HG03469 (cell line): ENCODE measurements around the gene RMI2.

Experiments
- ATAC-seq: cut with Tn5 transposase; IDR thresholded peaks from one replicate; pipeline ENCODE4 v1.9.1; 2021; ENCODE audit warnings: mild to moderate bottlenecking, moderate library complexity, moderate number of reproducible peaks; ENCODE audit not compliant: unreplicated experiment

RMI2 gene

DNA sequence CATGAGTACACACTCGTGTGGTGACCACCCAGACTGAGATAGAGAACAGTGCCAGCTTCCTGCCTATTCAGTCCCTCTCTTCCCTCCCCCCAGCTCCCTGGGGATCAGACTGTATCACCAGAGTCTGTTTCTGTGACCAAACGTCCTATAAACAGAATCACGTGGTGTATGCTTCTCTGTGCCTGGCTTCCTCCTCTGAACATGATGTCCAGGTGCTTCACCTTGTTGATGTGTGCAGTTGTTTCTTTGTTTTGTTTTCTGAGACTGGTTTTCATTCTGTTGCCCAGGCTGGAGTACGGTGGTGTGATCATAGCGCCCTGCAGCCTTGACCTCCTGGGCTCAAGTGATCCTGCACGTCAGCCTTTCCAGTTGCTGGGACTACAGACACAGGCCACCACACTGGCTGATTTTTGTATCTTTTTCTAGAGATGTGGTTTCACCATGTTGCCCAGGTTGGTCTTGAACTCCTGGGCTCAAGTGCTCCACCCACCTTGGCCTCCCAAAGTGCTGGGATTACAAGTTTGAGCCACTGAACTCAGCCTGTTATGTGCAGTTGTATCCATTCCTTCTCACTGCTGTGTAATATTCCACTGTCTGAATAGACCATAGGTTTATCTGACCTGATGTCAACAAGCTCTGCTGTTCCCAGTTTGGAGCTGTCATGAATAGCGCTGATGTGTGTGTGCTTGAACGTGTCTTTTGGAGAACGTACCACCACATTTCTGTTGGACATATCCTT lies 35.2 kb upstream of the RMI2 start:
- ATAC-seq: no peak

GRCh38 chr16:11310634-11310977 lies 34.7 kb upstream of the RMI2 start:
- no peak for ATAC-seq

DNA sequence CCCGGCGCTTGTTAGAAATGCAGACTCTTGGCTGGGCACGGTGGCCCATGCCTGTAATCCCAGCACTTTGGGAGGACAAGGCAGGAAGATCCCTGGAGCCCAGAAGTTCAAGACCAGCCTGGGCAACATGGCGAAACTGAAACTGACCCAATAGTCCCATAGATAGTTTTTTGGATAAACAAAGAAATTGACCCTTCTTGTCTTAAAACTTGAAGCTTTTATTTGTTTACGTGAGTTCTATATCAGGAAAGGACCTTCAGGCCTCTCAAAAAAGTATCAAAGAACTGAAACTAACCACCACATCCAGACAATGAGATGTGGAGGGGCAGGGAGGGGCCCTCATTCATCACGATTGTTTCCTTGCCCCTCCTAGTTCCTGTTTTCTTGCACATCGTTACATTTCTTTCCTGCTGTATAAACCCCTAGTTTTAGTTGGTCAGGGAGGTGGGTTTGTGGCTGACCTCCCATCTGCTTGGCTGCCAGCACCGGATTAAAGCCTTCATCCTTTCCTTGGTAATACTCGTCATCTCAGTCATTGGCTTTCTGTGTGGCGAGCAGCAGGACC lies 34.2 kb upstream of the RMI2 start:
- peak; percentile 25 for ATAC-seq

- no peak for ATAC-seq
Observed at GRCh38 chr16:11312718-11313492, 32.4 kb upstream of the RMI2 start.

DNA sequence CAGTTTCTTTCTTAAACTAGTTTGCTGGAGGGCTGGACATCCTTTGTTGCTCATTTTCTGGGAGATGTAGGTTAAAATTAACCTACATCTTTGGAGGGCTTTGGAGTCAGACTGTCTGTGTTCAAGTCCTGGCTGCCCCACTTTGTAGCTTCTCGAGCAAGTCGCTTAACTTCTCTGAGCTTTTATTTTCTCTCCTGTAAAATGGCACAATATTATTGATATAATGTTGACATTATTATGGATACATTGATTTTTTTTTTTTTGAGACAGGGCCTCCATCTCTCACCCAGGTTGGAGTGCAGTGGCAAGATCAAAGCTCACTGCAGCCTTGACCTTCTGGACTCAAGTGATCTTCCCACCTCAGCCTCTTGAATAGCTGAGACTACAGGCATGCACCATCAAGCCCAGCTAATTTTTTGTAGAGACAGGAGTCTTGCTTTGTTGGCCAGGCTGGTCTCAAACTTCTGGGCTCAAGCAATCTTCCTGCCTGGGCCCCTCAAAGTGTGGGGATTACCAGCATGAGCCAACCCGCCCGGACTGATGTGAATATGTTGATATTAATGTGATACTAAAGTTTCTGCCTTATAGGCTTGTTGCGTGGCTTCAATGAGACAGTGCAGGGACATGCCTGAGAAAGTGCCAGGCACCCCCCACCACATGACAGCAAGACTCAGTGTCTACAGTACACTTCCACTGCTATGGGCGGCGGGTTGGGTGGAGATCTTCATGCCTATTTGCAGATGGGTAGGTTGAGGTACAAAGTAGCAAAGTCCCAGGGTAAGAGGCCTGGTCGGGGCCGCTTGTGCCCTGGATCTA lies 31.6 kb upstream of the RMI2 start:
- no peak for ATAC-seq

GRCh38 chr16:11314309-11314894 lies 30.9 kb upstream of the RMI2 start:
- ATAC-seq: no peak

DNA sequence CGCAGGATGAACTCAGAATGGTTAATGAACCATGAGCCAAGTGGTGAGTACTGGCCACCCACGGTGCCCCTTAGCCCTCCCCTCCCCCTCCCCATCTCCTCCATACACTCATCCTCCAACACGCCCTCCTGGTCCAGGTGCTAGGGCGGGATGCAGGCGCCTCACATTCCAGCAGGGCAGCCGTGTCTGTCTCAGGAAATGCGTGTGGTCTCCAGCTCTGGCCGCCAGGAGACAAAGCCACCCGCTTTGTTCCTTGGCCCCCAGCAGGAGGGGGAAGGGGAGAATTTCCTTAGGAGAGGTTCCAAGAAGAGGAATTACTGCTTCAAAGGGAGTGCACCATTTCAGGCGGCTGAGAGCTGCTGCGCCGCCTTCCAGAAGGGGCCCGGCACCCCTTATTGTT lies 29.7 kb upstream of the RMI2 start:
- ATAC-seq: no peak

GRCh38 chr16:11316331-11317015 lies 28.8 kb upstream of the RMI2 start:
- no peak for ATAC-seq

- ATAC-seq: no peak
Observed at GRCh38 chr16:11318817-11319216, 26.4 kb upstream of the RMI2 start.

DNA sequence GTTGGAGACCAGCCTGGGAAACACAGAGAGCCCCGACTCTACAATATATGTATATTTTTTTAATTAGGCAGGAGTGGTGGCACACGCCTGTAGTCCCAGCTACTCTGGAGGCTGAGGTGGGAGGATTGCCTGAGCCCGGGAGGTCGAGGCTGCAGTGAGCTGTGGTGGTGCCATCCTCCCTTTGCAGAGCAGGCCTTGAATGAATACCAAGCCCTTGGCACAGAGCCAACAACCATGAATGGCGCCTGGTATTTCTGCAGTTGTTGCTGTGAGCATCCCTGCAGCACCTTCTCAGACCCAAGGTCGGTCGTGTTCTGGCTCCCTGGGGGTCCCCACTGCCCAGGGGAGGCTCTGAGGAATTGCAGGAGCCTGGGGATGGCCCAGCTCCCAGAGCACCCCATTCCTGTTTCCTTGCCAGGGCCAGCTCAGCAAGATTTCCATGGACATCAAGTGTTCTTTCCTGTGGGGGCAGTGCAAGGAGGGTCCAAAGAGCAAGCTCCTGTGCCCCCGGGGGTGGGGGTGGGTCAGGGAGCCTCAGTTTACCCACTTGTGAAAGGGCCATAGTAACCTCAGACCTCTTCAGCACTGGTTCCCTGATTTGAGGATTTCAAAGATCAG lies 25.6 kb upstream of the RMI2 start:
- ATAC-seq: no peak

- ATAC-seq: no peak
Observed at GRCh38 chr16:11320170-11320569, 25.1 kb upstream of the RMI2 start.

- ATAC-seq: no peak
Observed at GRCh38 chr16:11321662-11322061, 23.6 kb upstream of the RMI2 start.

DNA sequence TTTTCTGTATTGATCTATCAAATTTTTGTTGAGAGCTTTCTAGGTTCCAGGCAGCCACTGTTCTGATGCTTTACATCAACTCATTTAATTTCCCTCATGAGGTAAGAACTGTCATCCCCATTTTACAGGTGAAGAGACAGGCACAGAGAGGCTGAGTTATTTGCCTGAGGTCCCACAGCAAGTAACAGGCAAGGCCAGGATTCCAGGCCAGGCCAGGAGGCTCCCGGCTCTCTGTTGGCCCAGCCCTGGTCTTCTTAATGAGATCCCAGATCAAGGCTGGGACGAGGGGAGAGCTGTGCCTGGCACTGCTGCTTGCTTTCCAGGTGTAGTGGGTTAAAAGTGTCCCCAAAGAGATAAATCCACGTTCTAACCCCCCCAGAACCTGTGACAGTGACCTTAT lies 22.4 kb upstream of the RMI2 start:
- ATAC-seq: no peak

- no peak for ATAC-seq
Observed at GRCh38 chr16:11323551-11324336, 21.5 kb upstream of the RMI2 start.

- ATAC-seq: no peak
Observed at GRCh38 chr16:11325404-11326083, 19.7 kb upstream of the RMI2 start.

- no peak for ATAC-seq
Observed at GRCh38 chr16:11326084-11326736, 19.0 kb upstream of the RMI2 start.

- no peak for ATAC-seq
Observed at GRCh38 chr16:11326737-11327276, 18.5 kb upstream of the RMI2 start.
